ENCODE results near the gene EIF4G1. TPM values are rescaled to one million over a fixed set of nuclear protein-coding genes. Genes with fewer than 3 reads are reported as not detected.
A peak's percentile ranks its signal among the peaks of the same experiment; 100 is the strongest.

The EIF4G1 gene
- polyA plus RNA-seq, 3 donors from 2014 or later = 6.4 to 55.9 (median 13.4) TPM

DNA sequence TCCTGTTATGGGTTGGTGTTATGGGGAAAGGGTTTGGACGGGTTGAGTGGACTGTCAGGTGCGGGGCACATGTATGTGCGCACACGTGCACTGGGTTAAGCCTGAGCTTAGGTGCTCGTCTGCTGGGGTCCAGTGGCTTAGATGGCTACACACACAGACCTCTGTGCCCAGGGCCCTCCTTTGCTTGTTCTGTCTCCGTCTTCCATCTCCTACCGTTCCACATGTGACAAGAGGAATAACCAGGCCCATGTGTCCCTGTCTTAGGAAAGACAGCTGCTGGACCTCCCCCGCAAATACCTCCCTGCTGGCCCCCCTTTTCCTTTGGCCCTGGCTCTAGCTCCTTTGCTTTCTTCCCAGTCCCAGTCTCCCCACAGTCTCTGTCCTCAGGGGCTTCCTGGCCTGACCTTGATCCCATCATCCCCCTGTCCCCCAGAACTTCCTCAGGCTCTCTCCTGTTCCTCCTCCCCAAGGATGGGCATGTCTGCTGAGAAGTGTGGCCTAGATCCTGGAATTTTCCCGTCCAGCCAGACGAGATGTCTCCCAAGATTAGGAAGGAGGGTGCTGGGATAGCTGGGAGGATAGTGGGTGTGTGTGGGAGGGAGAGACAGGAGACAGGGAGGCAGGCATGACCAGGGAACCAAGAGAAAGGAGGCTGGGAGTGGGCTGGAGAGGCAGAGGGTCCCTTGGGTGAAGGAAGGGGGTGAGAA lies 64.4 kb downstream of the EIF4G1 start:
- peaks cover 8 to 25% (median 22%) of the 10 kb centered on the region in 3 donors for H3K27me3 Mint-ChIP-seq (ENCODE audit: low read depth in 3 of 3)
- no peak for DNase-seq
- no peak overlapping the region for H3K27ac Mint-ChIP-seq

DNA sequence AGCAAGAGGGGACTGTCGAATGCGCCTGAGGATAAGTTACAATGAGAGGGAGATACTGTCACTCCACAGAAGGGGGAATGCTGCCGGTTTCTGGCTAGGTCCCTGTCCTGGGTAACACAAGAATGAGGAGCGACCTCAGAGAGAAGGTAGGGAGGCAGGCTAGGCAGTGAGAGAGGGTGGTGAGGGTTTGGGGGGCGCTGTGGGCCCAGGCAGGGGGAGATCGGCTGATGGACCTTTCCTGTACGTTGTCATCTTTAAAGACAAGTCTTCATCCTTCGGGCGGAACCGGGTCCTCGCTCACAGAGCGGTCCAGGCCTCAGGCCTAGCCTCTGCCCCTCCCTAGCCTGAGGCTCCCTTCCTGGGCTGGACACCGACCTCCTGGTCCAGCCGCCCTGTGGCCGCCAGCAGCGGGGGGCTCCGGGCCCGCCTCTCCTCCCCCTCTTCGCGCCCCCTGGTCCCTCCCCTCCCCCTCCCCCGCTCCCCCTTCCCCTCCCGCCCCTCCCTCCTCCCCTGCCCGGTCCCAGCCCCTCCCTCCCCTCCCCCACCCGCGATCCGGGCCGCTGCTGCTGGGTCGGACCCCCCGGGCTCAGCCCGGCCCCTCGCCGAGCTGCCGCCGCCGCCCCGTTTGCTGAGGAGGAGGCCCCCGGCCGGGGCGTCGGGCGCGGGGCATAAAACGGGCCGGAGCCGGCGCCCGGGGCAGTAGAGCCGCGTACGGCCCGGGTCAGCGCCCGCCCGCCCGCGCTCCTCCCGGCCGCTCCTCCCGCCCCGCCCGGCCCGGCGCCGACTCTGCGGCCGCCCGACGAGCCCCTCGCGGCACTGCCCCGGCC lies 65.2 kb downstream of the EIF4G1 start, which contains the start of gene CHRD:
Gene CHRD (plus strand): TSS at position 697 of the 827 bp plus-strand sequence. CDS start 265 bp downstream, outside the sequence.
- no peaks in the 10 kb centered on the region for H3K36me3 Mint-ChIP-seq
- H3K9me3 Mint-ChIP-seq = no peaks in the 10 kb centered on the region
- no peak within 1 kb of the TSS for H3K27ac Mint-ChIP-seq
- H3K27me3 Mint-ChIP-seq (ENCODE audit: low read depth in 3 of 3) = peaks cover 8 to 26% (median 24%) of the 10 kb centered on the region in 3 donors
- no peak for DNase-seq
- H3K4me3 Mint-ChIP-seq = peak within 1 kb of the TSS; percentile 67 to 78 (median 74)
- H3K4me1 Mint-ChIP-seq = peaks cover 5 to 6% of the 10 kb centered on the region in 2 donors

More for the DNA sequence above, 64.4 kb downstream of the EIF4G1 start:
- no peaks in the 10 kb centered on the region for H3K36me3 Mint-ChIP-seq
- H3K9me3 Mint-ChIP-seq = no peaks in the 10 kb centered on the region
- H3K4me3 Mint-ChIP-seq = peak overlapping the region; percentile 53 to 67 (median 61)
- peaks cover 5 to 6% of the 10 kb centered on the region in 2 donors for H3K4me1 Mint-ChIP-seq

GRCh38 chr3:184380185-184380626 lies 65.8 kb downstream of the EIF4G1 start:
- DNase-seq = peak in 1 of 3 donors; percentile 8
- Mint-ChIP-seq H3K27me3 (ENCODE audit: low read depth in 3 of 3) (peaks cover 7 to 26% (median 23%) of the 10 kb centered on the region in 3 donors), H3K4me1 (peaks cover 5 to 6% of the 10 kb centered on the region in 2 donors), H3K9me3 (no peaks in the 10 kb centered on the region), H3K36me3 (no peaks in the 10 kb centered on the region), H3K4me3 (no peak overlapping the region), H3K27ac (no peak overlapping the region)

- H3K27me3 Mint-ChIP-seq (ENCODE audit: low read depth in 3 of 3) = peaks cover 4 to 26% (median 23%) of the 10 kb centered on the region in 3 donors
- no peaks in the 10 kb centered on the region for H3K9me3 Mint-ChIP-seq
- peak overlapping the region; percentile 67 to 78 (median 74) for H3K4me3 Mint-ChIP-seq
- no peaks in the 10 kb centered on the region for H3K36me3 Mint-ChIP-seq
- H3K27ac Mint-ChIP-seq = no peak overlapping the region
- DNase-seq = no peak
- peaks cover 5 to 6% of the 10 kb centered on the region in 2 donors for H3K4me1 Mint-ChIP-seq
Measured at GRCh38 chr3:184380627-184381260, 66.3 kb downstream of the EIF4G1 start.

- H3K27me3 Mint-ChIP-seq (ENCODE audit: low read depth in 3 of 3) = peaks cover 3 to 26% (median 23%) of the 10 kb centered on the region in 3 donors
- peak overlapping the region; percentile 21 to 78 (median 74) for H3K4me3 Mint-ChIP-seq
- no peaks in the 10 kb centered on the region for H3K9me3 Mint-ChIP-seq
- no peak overlapping the region for H3K27ac Mint-ChIP-seq
- no peaks in the 10 kb centered on the region for H3K36me3 Mint-ChIP-seq
- peaks cover 5 to 6% of the 10 kb centered on the region in 2 donors for H3K4me1 Mint-ChIP-seq
- no peak for DNase-seq
Measured at GRCh38 chr3:184381261-184382224, 67.1 kb downstream of the EIF4G1 start.

DNA sequence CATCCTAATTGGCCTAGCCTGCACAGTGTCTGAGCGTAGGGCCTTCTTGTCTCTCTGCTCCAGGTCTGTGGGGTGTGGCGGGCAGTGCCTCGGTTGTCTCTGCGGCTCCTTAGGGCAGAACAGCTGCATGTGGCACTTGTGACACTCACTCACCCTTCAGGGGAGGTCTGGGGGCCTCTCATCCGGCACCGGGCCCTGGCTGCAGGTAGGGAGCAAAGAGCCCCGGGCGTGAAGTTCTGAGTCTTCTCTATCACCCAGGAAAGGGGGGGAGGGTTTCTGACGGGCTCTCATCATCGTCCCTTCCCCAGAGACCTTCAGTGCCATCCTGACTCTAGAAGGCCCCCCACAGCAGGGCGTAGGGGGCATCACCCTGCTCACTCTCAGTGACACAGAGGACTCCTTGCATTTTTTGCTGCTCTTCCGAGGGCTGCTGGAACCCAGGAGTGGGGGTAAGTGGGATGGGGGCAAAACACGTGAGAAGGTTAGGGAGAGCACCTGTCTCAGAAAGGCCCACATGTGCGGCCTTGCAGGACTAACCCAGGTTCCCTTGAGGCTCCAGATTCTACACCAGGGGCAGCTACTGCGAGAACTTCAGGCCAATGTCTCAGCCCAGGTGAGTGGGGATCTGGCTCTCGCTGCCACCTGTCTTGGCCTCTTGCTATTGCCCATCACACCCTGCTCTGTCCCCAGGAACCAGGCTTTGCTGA lies 68.1 kb downstream of the EIF4G1 start:
- H3K36me3 Mint-ChIP-seq = no peaks in the 10 kb centered on the region
- no peak for DNase-seq
- no peak overlapping the region for H3K4me3 Mint-ChIP-seq
- H3K9me3 Mint-ChIP-seq = no peaks in the 10 kb centered on the region
- peaks cover 2 to 23% (median 22%) of the 10 kb centered on the region in 3 donors for H3K27me3 Mint-ChIP-seq (ENCODE audit: low read depth in 3 of 3)
- peaks cover 5 to 6% of the 10 kb centered on the region in 2 donors for H3K4me1 Mint-ChIP-seq
- no peak overlapping the region for H3K27ac Mint-ChIP-seq

DNA sequence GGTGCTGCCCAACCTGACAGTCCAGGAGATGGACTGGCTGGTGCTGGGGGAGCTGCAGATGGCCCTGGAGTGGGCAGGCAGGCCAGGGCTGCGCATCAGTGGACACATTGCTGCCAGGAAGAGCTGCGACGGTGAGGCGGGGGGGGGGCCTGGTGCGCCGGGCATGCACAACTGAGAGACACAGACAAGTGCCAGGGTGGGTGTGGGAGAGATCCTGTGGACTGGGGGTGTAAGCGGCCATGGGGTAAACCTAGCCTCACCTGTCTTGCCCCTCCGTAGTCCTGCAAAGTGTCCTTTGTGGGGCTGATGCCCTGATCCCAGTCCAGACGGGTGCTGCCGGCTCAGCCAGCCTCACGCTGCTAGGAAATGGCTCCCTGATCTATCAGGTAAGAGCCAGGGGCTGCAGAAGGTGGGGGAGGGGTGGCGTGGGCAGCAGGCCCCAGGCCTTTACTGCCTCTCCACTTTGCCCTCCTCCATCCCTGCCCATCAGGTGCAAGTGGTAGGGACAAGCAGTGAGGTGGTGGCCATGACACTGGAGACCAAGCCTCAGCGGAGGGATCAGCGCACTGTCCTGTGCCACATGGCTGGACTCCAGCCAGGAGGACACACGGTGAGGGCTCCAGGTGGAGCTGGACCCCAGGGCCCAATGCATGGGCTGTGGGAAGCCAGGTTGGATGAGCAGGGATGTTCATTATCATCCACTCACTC lies 68.8 kb downstream of the EIF4G1 start:
- no peaks in the 10 kb centered on the region for H3K36me3 Mint-ChIP-seq
- H3K4me1 Mint-ChIP-seq = peaks cover 5 to 6% of the 10 kb centered on the region in 2 donors
- H3K27ac Mint-ChIP-seq = no peak overlapping the region
- H3K4me3 Mint-ChIP-seq = no peak overlapping the region
- no peak for DNase-seq
- H3K9me3 Mint-ChIP-seq = no peaks in the 10 kb centered on the region
- H3K27me3 Mint-ChIP-seq (ENCODE audit: low read depth in 3 of 3) = peaks cover 2 to 22% (median 17%) of the 10 kb centered on the region in 3 donors

DNA sequence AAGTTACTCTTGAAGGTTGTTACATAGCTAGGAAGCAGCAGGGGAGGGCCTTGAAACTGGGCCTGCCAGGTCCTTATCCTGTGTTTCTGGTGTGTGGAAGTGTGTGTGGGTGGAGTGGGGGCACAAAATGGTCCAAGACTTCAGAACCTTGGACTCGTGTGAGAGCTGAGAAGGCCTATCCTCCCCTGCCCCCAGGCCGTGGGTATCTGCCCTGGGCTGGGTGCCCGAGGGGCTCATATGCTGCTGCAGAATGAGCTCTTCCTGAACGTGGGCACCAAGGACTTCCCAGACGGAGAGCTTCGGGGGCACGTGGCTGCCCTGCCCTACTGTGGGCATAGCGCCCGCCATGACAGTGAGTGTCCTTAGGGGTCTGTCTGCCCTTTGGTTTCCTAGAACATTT lies 69.9 kb downstream of the EIF4G1 start:
- DNase-seq = no peak
- H3K36me3 Mint-ChIP-seq = no peaks in the 10 kb centered on the region
- no peak overlapping the region for H3K27ac Mint-ChIP-seq
- no peaks in the 10 kb centered on the region for H3K9me3 Mint-ChIP-seq
- H3K4me3 Mint-ChIP-seq = no peak overlapping the region
- H3K27me3 Mint-ChIP-seq (ENCODE audit: low read depth in 3 of 3) = peaks cover 3 to 17% (median 13%) of the 10 kb centered on the region in 3 donors
- H3K4me1 Mint-ChIP-seq = peaks cover 5 to 6% of the 10 kb centered on the region in 2 donors

Other genes with a start within 250 kb of the EIF4G1 start
- not detected for gene HTR3E, start 217.5 kb upstream of the EIF4G1 start, polyA plus RNA-seq
- gene EIF2B5, start 179.2 kb upstream of the EIF4G1 start, polyA plus RNA-seq = 10 to 100 TPM; 34.6 to 51.5 (median 50.2) TPM
- 10 to 100 TPM; 12.7 to 13.4 (median 13.2) TPM for gene DVL3, start 159.2 kb upstream of the EIF4G1 start, polyA plus RNA-seq
- 100 to 1,000 TPM; 270 to 364 (median 329) TPM for gene AP2M1, start 139.8 kb upstream of the EIF4G1 start, polyA plus RNA-seq
- 10 to 100 TPM; 19.1 to 47.1 (median 28.9) TPM for gene ABCF3, start 128.4 kb upstream of the EIF4G1 start, polyA plus RNA-seq
- gene VWA5B2, start 85.0 kb upstream of the EIF4G1 start, polyA plus RNA-seq = not detected
- gene ALG3, start 65.6 kb upstream of the EIF4G1 start, polyA plus RNA-seq = 10 to 100 TPM; 35.7 to 62.5 (median 46.8) TPM
- 1 to 10 TPM; 1.7 to 5.4 (median 3.3) TPM for gene EEF1AKMT4, start 64.9 kb upstream of the EIF4G1 start, polyA plus RNA-seq
- not detected for gene CAMK2N2, start 53.1 kb upstream of the EIF4G1 start, polyA plus RNA-seq
- not detected for gene ECE2, start 38.6 kb upstream of the EIF4G1 start, polyA plus RNA-seq
- 100 to 1,000 TPM; 169 to 295 (median 250) TPM for gene PSMD2, start 15.4 kb upstream of the EIF4G1 start, polyA plus RNA-seq
- 1 to 10 TPM; 2.4 to 3.0 (median 2.8) TPM for gene FAM131A, start 23.0 kb downstream of the EIF4G1 start, polyA plus RNA-seq
- gene CLCN2, start 47.0 kb downstream of the EIF4G1 start, polyA plus RNA-seq = under 1 TPM in 2 of 3 donors, not detected in 1; 0.57 to 0.76 TPM
- gene POLR2H, start 47.1 kb downstream of the EIF4G1 start, polyA plus RNA-seq = 10 to 100 TPM; 57.2 to 61.2 (median 59.5) TPM
- gene THPO, start 63.6 kb downstream of the EIF4G1 start, polyA plus RNA-seq = not detected
- gene CHRD, start 65.4 kb downstream of the EIF4G1 start, polyA plus RNA-seq = not detected
- 1 to 10 TPM in 1 of 3 donors, not detected in 2; 3.0 TPM for gene EPHB3, start 247.2 kb downstream of the EIF4G1 start, polyA plus RNA-seq

Measured in immature natural killer cell (primary cell).